H1 (cell line): ENCODE results near the gene RND3. TPM values are rescaled to one million over a fixed set of nuclear protein-coding genes. Genes with fewer than 3 reads are reported as not detected.

Experiments used
- CBX5 ChIP-seq: fragments of 300-800, 300-1000 bp; sonication (generic); IDR thresholded peaks from 2 replicates; pipeline ENCODE4 v1.7.1; 2016; ENCODE audit warnings: antibody characterized with exemption, low read length, low read depth
- CEBPB ChIP-seq: IDR thresholded peaks from 2 replicates; pipeline ENCODE4 v1.6.1; 2012; ENCODE audit warnings: low read depth, low read length
- EP300 ChIP-seq, 2 experiments: IDR thresholded peaks; 1 replicate in 1 of 2; 2 replicates in 1 of 2; pipeline ENCODE4 v1.6.1; 2011 to 2012; ENCODE audit warnings: low read depth in 2 of 2, low read length in 2 of 2, mild to moderate bottlenecking in 2 of 2, borderline replicate concordance in 1 of 2, inconsistent platforms in 1 of 2, moderate library complexity in 1 of 2
- POLR2A ChIP-seq, 2 experiments: IDR thresholded peaks; 1 replicate in 1 of 2; 2 replicates in 1 of 2; pipeline ENCODE4 v1.6.1; 2011; ENCODE audit warnings: low read depth in 2 of 2, low read length in 2 of 2, mild to moderate bottlenecking in 2 of 2; ENCODE audit errors: control extremely low read depth in 1 of 2
- SIX5 ChIP-seq: IDR thresholded peaks from 2 replicates; pipeline ENCODE4 v1.6.1; 2011; ENCODE audit warnings: mild to moderate bottlenecking, low read depth, low read length
- polyA plus RNA-seq, 7 experiments: library from polyadenylated mRNA; depleted of rRNA in 3 of 7; stranded (reverse) in 5 of 7; unstranded in 2 of 7; fragments of >200 nt in 5 of 7; fragments of 200-250 nt in 2 of 7; gene quantifications; 1 replicate in 5 of 7; 2 replicates in 1 of 7; 4 replicates in 1 of 7; pipeline versions ENCODE4 v1.2.1 to v1.2.3, GENCODE V29; 2011 to 2013; ENCODE audit warnings: missing spikeins in 2 of 7, mixed read lengths in 2 of 7
- total RNA-seq: library from RNA; stranded (reverse); fragmentation: NEBNext Ultra II Directional; extraction: Animal tissue kit (Norgen Biotek cat#: 25700); gene quantifications from 2 replicates; pipeline ENCODE4 v1.2.1, GENCODE V29; 2021
- TF ChIP-seq, protein P1 (sequence below): fragments of 300-600 bp; sonication (generic); IDR thresholded peaks from 2 replicates; pipeline ENCODE4 v1.7.1; 2012; ENCODE audit warnings: low read length, moderate library complexity, mild to moderate bottlenecking, inconsistent platforms; ENCODE audit not compliant: insufficient replicate concordance

RND3 gene
- total and polyA plus RNA-seq, 2 of the 8 experiments (the other 6 are each of a cell fraction or from before 2014, with no cell fraction given): 12.2 to 25.6 TPM

DNA sequence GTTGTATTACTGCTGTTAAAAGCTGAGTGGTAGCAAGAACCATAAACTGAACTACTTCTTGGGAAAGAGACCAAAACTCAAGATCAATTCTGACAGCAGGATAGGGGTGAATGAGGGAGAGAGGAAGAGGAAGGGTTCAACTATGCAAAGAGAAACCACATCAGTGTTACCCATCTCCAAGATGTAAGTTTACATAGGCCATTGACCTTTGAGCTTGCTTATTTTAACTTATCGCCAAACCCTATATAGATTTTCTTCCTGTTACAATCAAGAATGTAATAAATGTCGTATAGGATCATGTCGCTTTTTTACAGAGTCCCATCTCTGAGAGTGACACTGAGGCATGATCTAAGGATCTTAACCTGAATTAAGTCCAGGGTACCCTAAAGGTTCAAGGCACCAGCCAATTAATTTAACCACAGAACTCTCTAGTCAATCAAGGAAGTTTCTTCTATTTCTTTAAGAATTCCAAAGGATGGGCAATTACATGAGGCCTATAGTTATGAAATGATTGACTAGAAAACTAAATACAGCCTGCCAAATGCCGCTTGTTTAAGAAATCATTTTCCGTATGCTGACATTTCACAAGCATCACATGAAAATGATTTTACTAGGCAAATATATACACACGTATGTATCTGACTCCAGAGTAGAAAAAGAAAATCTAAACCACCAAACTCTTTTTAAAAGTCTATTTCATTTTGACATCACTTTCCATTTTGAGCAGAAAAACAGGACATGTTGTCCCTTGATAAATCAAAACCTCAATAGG is 11.8 kb downstream of the RND3 start (continued):
- TF ChIP-seq, protein P1, sequence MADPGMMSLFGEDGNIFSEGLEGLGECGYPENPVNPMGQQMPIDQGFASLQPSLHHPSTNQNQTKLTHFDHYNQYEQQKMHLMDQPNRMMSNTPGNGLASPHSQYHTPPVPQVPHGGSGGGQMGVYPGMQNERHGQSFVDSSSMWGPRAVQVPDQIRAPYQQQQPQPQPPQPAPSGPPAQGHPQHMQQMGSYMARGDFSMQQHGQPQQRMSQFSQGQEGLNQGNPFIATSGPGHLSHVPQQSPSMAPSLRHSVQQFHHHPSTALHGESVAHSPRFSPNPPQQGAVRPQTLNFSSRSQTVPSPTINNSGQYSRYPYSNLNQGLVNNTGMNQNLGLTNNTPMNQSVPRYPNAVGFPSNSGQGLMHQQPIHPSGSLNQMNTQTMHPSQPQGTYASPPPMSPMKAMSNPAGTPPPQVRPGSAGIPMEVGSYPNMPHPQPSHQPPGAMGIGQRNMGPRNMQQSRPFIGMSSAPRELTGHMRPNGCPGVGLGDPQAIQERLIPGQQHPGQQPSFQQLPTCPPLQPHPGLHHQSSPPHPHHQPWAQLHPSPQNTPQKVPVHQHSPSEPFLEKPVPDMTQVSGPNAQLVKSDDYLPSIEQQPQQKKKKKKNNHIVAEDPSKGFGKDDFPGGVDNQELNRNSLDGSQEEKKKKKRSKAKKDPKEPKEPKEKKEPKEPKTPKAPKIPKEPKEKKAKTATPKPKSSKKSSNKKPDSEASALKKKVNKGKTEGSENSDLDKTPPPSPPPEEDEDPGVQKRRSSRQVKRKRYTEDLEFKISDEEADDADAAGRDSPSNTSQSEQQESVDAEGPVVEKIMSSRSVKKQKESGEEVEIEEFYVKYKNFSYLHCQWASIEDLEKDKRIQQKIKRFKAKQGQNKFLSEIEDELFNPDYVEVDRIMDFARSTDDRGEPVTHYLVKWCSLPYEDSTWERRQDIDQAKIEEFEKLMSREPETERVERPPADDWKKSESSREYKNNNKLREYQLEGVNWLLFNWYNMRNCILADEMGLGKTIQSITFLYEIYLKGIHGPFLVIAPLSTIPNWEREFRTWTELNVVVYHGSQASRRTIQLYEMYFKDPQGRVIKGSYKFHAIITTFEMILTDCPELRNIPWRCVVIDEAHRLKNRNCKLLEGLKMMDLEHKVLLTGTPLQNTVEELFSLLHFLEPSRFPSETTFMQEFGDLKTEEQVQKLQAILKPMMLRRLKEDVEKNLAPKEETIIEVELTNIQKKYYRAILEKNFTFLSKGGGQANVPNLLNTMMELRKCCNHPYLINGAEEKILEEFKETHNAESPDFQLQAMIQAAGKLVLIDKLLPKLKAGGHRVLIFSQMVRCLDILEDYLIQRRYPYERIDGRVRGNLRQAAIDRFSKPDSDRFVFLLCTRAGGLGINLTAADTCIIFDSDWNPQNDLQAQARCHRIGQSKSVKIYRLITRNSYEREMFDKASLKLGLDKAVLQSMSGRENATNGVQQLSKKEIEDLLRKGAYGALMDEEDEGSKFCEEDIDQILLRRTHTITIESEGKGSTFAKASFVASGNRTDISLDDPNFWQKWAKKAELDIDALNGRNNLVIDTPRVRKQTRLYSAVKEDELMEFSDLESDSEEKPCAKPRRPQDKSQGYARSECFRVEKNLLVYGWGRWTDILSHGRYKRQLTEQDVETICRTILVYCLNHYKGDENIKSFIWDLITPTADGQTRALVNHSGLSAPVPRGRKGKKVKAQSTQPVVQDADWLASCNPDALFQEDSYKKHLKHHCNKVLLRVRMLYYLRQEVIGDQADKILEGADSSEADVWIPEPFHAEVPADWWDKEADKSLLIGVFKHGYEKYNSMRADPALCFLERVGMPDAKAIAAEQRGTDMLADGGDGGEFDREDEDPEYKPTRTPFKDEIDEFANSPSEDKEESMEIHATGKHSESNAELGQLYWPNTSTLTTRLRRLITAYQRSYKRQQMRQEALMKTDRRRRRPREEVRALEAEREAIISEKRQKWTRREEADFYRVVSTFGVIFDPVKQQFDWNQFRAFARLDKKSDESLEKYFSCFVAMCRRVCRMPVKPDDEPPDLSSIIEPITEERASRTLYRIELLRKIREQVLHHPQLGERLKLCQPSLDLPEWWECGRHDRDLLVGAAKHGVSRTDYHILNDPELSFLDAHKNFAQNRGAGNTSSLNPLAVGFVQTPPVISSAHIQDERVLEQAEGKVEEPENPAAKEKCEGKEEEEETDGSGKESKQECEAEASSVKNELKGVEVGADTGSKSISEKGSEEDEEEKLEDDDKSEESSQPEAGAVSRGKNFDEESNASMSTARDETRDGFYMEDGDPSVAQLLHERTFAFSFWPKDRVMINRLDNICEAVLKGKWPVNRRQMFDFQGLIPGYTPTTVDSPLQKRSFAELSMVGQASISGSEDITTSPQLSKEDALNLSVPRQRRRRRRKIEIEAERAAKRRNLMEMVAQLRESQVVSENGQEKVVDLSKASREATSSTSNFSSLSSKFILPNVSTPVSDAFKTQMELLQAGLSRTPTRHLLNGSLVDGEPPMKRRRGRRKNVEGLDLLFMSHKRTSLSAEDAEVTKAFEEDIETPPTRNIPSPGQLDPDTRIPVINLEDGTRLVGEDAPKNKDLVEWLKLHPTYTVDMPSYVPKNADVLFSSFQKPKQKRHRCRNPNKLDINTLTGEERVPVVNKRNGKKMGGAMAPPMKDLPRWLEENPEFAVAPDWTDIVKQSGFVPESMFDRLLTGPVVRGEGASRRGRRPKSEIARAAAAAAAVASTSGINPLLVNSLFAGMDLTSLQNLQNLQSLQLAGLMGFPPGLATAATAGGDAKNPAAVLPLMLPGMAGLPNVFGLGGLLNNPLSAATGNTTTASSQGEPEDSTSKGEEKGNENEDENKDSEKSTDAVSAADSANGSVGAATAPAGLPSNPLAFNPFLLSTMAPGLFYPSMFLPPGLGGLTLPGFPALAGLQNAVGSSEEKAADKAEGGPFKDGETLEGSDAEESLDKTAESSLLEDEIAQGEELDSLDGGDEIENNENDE: no peak
- TF ChIP-seq CEBPB (no peak), POLR2A (IDR thresholded peaks at IDR 0.05; ENCODE audit: control extremely low read depth in 1 of 2, low read depth in 2 of 2, low read length in 2 of 2) (no peak), EP300 (IDR thresholded peaks at IDR 0.05; ENCODE audit: borderline replicate concordance in 1 of 2, low read depth in 2 of 2, low read length in 2 of 2) (no peak), SIX5 (no peak), CBX5 (no peak)
